GM12873 (cell line): ENCODE results near the gene SH2B2.

ENCODE experiments used
- TF ChIP-seq, protein P1 (sequence below): IDR thresholded peaks from 2 replicates; pipeline ENCODE4 v1.5.1; 2012; ENCODE audit warnings: low read depth, mild to moderate bottlenecking, moderate library complexity, low read length, control low read depth; ENCODE audit not compliant: insufficient read depth; ENCODE audit errors: missing control alignments

SH2B2 gene

GRCh38 chr7:102295346-102296178 lies 8.9 kb downstream of the SH2B2 start:
- TF ChIP-seq, protein P1, sequence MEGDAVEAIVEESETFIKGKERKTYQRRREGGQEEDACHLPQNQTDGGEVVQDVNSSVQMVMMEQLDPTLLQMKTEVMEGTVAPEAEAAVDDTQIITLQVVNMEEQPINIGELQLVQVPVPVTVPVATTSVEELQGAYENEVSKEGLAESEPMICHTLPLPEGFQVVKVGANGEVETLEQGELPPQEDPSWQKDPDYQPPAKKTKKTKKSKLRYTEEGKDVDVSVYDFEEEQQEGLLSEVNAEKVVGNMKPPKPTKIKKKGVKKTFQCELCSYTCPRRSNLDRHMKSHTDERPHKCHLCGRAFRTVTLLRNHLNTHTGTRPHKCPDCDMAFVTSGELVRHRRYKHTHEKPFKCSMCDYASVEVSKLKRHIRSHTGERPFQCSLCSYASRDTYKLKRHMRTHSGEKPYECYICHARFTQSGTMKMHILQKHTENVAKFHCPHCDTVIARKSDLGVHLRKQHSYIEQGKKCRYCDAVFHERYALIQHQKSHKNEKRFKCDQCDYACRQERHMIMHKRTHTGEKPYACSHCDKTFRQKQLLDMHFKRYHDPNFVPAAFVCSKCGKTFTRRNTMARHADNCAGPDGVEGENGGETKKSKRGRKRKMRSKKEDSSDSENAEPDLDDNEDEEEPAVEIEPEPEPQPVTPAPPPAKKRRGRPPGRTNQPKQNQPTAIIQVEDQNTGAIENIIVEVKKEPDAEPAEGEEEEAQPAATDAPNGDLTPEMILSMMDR: no peak

DNA sequence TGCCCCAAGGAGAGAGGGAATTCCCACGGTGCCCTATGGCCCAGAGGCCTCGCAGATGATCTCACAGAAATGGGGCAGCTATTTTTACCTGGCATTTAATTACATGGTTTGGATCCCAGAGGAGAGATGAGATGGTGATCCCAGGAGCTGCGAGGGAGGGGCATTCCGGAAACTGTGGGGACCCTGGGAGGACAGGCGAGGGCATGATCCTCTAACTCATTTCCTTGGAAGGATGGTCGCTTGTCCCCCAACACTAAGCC lies 9.4 kb downstream of the SH2B2 start:
- TF ChIP-seq, protein P1: no peak

- TF ChIP-seq, protein P1: no peak
Measured at GRCh38 chr7:102296514-102296913, 9.8 kb downstream of the SH2B2 start.

- TF ChIP-seq, protein P1: no peak
Measured at GRCh38 chr7:102297487-102298218, 11.0 kb downstream of the SH2B2 start.

- TF ChIP-seq, protein P1: no peak
Measured at GRCh38 chr7:102300643-102301221, 14.1 kb downstream of the SH2B2 start.

DNA sequence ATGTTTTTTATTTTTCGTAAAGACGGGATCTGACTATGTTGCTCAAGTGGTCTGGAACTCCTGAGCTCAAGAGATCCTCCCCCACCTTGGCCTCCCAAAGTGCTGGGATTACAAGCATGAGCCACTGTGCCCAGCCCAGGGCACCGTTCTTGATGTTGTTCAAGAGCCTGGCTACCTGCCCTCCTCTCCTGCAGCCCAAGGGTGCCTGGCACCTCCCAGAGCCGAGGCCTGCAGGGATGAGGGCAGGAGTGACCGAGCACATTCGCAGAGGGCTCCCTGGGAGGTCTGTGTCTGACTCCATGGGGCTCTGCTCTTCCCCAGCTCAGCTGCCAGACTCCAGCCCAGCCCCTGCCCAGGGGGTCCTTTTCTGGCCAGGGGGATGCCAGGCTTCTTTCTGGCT lies 15.4 kb downstream of the SH2B2 start:
- TF ChIP-seq, protein P1: no peak
